Measurements from ENCODE around the gene GBP1.
"Not testable (repeated sequence)": the region's sequence is repeated elsewhere in the genome, so short reads cannot be mapped to it uniquely, and the experiment has no call there.

GBP1 gene

DNA sequence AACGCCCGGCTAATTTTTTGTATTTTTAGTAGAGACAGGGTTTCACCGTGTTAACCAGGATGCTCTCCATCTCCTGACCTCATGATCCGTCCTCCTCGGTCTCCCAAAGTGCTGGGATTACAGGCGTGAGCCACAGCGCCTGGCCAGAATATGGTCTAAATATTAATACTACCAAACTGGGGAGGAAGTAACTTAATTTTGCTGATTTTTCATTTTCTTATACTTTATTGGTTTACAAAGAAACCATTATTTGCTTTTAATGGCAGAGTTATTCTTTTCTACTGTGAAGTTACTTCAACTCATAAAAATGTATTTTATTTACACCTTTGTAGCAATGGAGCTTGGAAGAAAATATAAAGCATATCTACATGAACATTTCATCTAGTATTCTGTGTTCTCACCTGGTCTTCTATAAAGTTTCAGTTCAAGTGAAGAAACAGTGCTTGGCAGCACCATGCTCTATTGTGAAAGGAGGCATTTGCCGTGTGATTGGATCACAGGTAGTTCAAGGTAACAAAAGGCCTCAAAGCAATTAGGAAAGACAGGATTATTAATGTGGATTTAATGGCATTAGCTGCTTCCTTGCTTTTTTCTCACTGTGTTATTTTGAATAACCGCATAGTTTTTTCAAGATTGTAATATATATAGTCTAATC, 13.6 kb downstream of the GBP1 start:
- DNase-seq (ENCODE audit: low spot score): no peak

- no peak for DNase-seq (ENCODE audit: low spot score)
Observed at GRCh38 chr1:89050649-89051033, 14.4 kb downstream of the GBP1 start.

- DNase-seq (ENCODE audit: low spot score): not testable (repeated sequence)
Observed at GRCh38 chr1:89049901-89050648, 14.9 kb downstream of the GBP1 start.

DNA sequence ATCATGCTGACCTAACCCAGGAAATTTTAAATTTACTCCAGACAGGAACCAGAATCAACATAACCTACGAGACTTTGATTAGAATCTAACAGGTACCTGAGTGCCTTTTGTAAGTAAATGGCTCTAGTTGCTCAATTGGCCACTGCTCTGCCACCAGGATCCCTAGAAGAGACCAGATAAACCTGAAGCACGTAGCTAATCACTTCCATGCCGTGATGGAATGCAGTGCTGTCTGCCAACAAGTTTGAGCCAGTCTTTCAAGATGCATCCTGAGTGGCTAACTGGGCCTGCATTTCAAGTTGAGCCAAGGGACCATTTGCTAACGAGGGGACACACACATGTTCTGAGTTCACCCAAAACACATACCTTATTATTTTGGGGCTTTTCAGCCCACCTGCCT, 15.8 kb downstream of the GBP1 start:
- DNase-seq (ENCODE audit: low spot score): not testable (repeated sequence)

DNA sequence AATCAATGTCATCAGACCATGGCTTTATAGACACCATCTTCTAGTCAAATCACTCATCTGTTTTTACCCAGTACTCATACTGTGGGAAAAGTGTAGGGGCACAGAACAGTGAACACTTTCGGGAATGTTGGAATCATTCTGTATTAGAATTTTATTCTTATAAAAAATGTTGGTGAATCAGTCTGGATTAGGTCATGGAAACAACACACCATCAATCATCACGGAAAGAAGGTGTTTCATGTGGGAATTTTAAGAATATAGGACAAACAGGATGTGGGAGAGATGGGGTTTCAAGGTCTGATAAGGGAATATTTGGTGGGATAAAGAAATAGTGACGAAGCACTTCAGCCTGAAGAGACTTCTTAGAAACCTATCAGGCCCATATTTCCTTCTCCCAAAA, 17.3 kb downstream of the GBP1 start:
- no peak for DNase-seq (ENCODE audit: low spot score)

DNA sequence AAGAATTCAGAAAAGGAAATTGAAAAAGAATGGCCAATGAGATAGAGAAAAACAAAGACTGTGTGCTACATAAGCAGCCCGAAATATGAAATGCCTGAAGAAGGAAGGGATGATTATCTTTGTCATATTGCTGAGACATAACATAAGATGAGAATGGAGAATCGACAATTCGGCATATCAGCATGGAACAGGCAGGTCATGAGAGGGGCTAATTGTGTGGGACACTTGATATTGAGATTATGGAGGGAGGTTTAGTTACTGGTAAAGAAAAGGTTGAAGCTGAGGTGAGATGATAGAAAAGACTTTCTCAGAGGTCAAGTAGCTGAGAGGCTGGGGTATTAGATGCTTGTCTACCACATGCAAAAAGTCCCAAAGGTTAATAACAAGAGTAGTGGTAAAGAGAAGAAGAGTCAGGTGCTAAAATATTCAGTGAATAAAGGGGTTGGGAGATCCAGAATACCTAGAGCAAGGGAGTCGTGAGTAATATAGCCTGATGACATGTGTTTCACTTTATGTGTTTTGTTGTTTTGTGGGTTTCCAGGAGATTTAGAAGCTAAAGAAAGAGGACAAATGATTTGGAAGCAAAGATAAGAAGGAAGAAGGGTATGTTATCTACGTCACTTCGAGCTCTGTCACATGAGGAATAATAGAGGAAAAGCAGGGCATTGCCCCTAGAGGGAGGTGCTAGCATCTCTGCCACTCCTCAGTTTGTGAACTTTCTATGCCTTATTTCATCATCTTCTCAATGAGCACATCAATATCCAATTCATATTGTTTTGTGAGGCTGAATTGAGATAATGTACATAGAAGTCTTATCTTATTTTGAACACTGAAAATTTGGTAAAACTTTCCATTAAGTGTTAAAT, 18.5 kb downstream of the GBP1 start:
- not testable (repeated sequence) for DNase-seq (ENCODE audit: low spot score)

GRCh38 chr1:89044970-89045721, 19.9 kb downstream of the GBP1 start:
- no peak for DNase-seq (ENCODE audit: low spot score)

GRCh38 chr1:89043940-89044339, 21.1 kb downstream of the GBP1 start:
- no peak for DNase-seq (ENCODE audit: low spot score)

DNA sequence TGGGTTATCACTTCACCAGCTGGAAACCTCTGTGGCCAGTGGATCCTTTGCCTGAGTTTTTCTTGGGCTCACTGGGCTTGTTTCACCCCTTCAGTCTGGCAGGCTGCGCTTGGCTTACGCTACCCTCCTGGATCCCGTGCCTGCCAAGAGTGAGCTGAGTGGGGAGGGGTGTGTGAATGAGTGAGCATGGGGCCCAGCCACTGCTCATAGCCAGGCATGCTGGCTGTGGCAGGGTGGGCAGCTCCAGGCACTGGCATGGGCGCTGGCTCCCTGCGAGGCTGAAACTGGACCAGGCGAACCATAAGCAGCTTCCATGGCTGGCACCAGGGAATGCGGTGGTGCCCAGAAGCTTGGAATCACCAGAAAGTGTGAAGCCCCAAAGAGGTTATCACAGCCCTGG, 22.5 kb downstream of the GBP1 start:
- no peak for DNase-seq (ENCODE audit: low spot score)

- no peak for DNase-seq (ENCODE audit: low spot score)
Observed at GRCh38 chr1:89041721-89042120, 23.3 kb downstream of the GBP1 start.

- DNase-seq (ENCODE audit: low spot score): no peak
Observed at GRCh38 chr1:89041119-89041641, 23.8 kb downstream of the GBP1 start.

DNA sequence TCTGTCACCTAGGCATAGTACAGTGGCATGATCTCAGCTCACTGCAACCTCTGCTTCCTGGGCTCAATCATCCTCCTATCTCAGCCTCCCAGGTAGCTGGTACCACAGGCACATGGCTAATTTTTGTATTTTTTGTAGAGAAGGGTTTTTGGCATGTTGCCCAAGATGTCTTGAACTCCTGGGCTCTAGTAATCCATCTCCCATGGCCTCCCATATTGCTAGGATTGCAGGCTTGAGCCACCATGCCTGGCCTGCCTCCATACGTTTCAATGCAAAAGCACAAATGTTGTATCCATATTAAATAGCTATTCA, 24.7 kb downstream of the GBP1 start:
- DNase-seq (ENCODE audit: low spot score): no peak

- DNase-seq (ENCODE audit: low spot score): no peak
Observed at GRCh38 chr1:89037186-89037585, 27.8 kb downstream of the GBP1 start.

DNA sequence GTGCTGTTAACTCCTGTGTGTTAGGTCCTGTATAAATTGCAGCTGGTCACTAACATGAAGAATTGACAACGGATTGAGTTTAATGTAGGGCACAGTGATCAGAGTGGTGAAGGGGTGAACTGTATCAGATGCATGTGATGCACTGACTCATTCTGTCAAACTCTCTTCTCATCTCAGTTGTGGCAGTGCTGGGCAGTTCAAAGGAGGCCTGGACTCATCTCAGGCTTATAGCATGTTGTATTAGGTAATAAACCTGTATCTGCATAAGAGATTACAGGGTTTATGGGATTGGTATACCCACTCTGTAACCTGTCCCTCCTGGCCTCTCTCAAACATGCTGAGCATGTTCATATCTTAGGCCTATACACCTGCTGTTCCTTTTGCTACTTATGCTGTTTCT, 29.9 kb downstream of the GBP1 start:
- DNase-seq (ENCODE audit: low spot score): no peak

- not testable (repeated sequence) for DNase-seq (ENCODE audit: low spot score)
Observed at GRCh38 chr1:89034004-89034403, 31.0 kb downstream of the GBP1 start.

GRCh38 chr1:89029051-89029450, 36.0 kb downstream of the GBP1 start:
- not testable (repeated sequence) for DNase-seq (ENCODE audit: low spot score)

- no peak for DNase-seq (ENCODE audit: low spot score)
Observed at GRCh38 chr1:89025928-89026327, 39.1 kb downstream of the GBP1 start.

GRCh38 chr1:89023026-89023425, 42.0 kb downstream of the GBP1 start:
- no peak for DNase-seq (ENCODE audit: low spot score)

DNA sequence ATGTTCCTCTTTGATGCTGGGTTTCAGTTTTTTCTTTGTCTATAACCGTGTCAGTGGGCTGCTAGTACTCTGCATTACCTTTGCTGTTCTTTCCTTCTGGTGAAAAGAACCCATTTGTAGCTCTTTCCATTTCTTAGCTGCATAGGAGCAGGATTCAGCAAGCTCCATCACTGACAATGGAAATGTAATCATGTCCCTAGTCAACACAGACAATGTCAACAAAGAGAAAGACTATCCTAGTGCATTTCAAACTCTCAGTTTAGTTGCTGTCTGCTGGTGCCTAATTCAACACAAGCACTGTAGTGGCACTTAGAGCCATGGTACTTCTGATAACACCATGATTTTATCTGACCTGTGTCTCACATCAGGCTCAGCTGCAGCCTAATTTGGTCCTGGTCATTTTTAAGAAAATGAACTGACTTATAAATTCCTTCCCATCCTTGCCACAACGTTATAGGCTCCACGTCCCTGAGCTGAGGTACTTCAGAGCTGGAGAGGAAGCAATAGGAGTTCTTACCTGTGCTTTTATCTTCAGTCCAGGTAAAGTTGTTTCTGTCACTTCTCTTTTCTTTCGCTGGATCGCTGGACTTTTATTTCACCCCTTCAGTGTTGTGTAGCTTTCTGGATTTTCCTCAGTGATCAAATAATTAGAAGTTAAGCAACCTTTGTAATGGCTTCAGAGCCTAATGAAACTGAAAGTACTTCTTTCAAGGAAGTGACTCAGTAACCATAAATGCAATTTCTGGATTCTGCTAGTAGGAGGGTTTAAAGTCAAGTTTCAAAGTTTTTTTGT, 42.6 kb downstream of the GBP1 start, which contains the start of gene GBP3:
Gene GBP3 (minus strand): TSS at position 700 of the 793 bp plus-strand sequence. CDS start 2,145 bp downstream, outside the sequence.
- DNase-seq (ENCODE audit: low spot score): no peak

DNA sequence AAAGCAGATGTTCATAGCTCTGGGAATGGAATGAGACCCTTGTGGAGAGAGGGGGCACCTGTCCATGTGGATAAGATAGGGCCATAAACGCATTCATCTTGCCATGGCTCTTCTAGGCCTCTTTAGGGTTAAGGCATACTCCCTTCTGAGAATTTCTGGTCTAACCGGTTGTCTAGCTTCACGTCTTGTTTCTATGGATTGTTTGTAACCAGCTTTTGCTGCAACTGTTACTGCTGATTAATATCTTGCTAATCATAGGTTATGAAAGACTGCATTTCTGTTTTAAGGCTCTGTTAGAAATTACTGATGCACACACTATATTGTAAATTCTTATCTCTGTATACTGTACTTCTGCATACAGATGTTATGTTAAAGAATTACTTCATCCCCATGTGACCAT, 46.7 kb downstream of the GBP1 start:
- not testable (repeated sequence) for DNase-seq (ENCODE audit: low spot score)

GRCh38 chr1:89008511-89008910, 56.5 kb downstream of the GBP1 start:
- no peak for DNase-seq (ENCODE audit: low spot score)

Measured in globus pallidus (tissue), 1 donor.